Measurements from ENCODE around the gene ESYT1. TPM values are rescaled to one million over a fixed set of nuclear protein-coding genes. Genes with fewer than 3 reads are reported as not detected.
A peak's percentile ranks its signal among the peaks of the same experiment; 100 is the strongest.

Gene ESYT1
- total and polyA plus RNA-seq, 2 donors: 85.1 to 116 TPM

- peaks cover 8% of the 10 kb centered on the region for H3K36me3 ChIP-seq (ENCODE audit: insufficient read depth)
- H3K4me3 ChIP-seq (ENCODE audit: low read depth, low read length): no peak overlapping the region
- no peak overlapping the region for H3K27ac ChIP-seq (ENCODE audit: low read depth)
- WGBS: 49% methylated on average over 2 of the region's 2 CpGs
- H3K4me1 ChIP-seq (ENCODE audit: insufficient read depth): no peaks in the 10 kb centered on the region
- DNase-seq (ENCODE audit: extremely low spot score): no peak
Measured at GRCh38 chr12:56186957-56187356, 58.9 kb downstream of the ESYT1 start.

- Histone ChIP-seq H3K4me1 (ENCODE audit: insufficient read depth) (no peaks in the 10 kb centered on the region), H3K4me3 (ENCODE audit: low read depth, low read length) (peak overlapping the region; percentile 87), H3K36me3 (ENCODE audit: insufficient read depth) (peaks cover 3% of the 10 kb centered on the region), H3K27ac (ENCODE audit: low read depth) (no peak overlapping the region)
- 9% methylated on average over 10 of the region's 10 CpGs for WGBS
- DNase-seq (ENCODE audit: extremely low spot score): no peak
Measured at GRCh38 chr12:56188131-56188777, 60.2 kb downstream of the ESYT1 start.

GRCh38 chr12:56188778-56189098 lies 60.7 kb downstream of the ESYT1 start:
- no peaks in the 10 kb centered on the region for H3K4me1 ChIP-seq (ENCODE audit: insufficient read depth)
- H3K36me3 ChIP-seq (ENCODE audit: insufficient read depth): no peaks in the 10 kb centered on the region
- under 1% methylated on average over 17 of the region's 17 CpGs for WGBS
- peak overlapping the region; percentile 87 for H3K4me3 ChIP-seq (ENCODE audit: low read depth, low read length)
- no peak for DNase-seq (ENCODE audit: extremely low spot score)
- peak overlapping the region; percentile 62 for H3K27ac ChIP-seq (ENCODE audit: low read depth)

DNA sequence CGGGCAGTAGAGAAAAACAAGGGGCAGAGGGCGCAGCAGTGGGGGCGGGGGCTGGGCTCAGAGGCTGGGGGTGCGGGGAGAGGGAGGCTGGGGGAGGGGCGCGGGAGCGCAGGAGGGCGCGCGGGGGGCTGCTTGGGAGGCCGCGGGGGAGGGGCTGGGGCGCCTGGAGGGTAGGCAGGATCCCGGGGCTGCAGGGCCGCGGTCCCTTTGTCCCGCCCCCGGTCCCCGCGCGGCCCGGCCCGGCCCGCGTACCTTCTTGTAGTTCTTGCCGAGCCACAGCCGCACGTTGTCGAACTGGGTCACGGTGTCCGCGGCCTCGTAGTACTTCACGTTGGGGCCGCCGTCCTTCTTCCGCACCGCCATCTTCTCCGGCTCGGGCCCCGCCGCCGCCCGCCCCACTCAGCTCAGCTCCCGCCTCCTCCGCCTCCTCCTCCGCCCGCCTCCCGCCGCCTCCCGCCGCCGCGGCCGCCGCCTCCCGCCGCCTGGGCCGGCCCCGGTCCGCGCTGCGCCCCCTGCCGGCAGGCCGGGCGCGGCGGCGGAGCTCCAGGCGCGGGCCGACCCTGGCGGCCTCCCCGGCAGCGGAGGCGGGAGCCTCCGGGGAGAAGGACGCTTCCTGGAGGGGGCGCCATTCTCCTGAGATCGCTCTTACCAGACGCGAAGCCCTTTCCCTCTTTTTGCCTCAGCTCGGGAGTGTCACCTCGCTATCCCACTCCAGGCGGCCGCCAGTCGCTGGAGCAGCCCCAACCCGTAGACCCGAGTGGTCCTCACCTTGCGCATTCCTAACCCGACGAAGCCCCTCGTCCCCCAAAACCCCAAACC lies 61.2 kb downstream of the ESYT1 start, which contains the start of gene SMARCC2:
SMARCC2 (minus strand) TSS at position 385 of the 819 bp plus-strand sequence; CDS start at position 363, 22 bp downstream.
- 2% methylated on average over 90 of the region's 93 CpGs for WGBS
- peak; percentile 28 for DNase-seq (ENCODE audit: extremely low spot score)
- Histone ChIP-seq H3K27ac (ENCODE audit: low read depth) (peak within 1 kb of the TSS; percentile 88), H3K36me3 (ENCODE audit: insufficient read depth) (no peaks in the 10 kb centered on the region), H3K4me3 (ENCODE audit: low read depth, low read length) (peak within 1 kb of the TSS; percentile 87), H3K4me1 (ENCODE audit: insufficient read depth) (no peaks in the 10 kb centered on the region)

- Histone ChIP-seq H3K27ac (ENCODE audit: low read depth) (peak overlapping the region; percentile 76), H3K36me3 (ENCODE audit: insufficient read depth) (no peaks in the 10 kb centered on the region), H3K4me3 (ENCODE audit: low read depth, low read length) (peak overlapping the region; percentile 87), H3K4me1 (ENCODE audit: insufficient read depth) (no peaks in the 10 kb centered on the region)
- WGBS: 1% methylated on average over 42 of the region's 42 CpGs
- DNase-seq (ENCODE audit: extremely low spot score): peak; percentile 81
Measured at GRCh38 chr12:56189918-56190694, 62.0 kb downstream of the ESYT1 start.

DNA sequence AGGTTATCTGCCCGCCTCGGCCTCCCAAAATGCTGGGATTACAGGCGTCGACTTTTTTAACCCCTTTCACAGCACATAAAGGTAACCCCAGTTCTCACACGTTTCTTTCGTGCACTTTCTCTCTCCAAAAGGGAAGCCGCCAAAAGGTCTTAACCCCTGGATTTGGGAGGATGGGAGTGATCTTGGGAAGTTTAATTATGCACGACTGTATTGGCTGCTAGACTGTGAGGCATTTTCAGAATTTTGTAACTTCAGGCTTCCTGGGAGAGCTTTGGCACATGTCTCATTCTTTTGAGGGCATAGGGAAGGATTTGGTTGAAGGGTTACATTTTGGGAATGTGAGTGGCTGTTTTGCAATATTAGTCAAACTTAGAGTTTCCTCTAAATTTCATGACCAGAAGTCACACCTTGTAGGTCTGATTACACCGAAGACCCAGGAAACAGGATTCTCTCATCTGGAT lies 62.7 kb downstream of the ESYT1 start:
- no peak overlapping the region for H3K27ac ChIP-seq (ENCODE audit: low read depth)
- 24% methylated on average over 9 of the region's 9 CpGs for WGBS
- no peaks in the 10 kb centered on the region for H3K4me1 ChIP-seq (ENCODE audit: insufficient read depth)
- no peak for DNase-seq (ENCODE audit: extremely low spot score)
- no peak overlapping the region for H3K4me3 ChIP-seq (ENCODE audit: low read depth, low read length)
- H3K36me3 ChIP-seq (ENCODE audit: insufficient read depth): no peaks in the 10 kb centered on the region

- no peak overlapping the region for H3K27ac ChIP-seq (ENCODE audit: low read depth)
- no peak overlapping the region for H3K4me3 ChIP-seq (ENCODE audit: low read depth, low read length)
- DNase-seq (ENCODE audit: extremely low spot score): no peak
- no peaks in the 10 kb centered on the region for H3K36me3 ChIP-seq (ENCODE audit: insufficient read depth)
- no peaks in the 10 kb centered on the region for H3K4me1 ChIP-seq (ENCODE audit: insufficient read depth)
Measured at GRCh38 chr12:56192582-56192981, 64.5 kb downstream of the ESYT1 start.

GRCh38 chr12:56193025-56193578 lies 65.0 kb downstream of the ESYT1 start:
- Histone ChIP-seq H3K4me3 (ENCODE audit: low read depth, low read length) (no peak overlapping the region), H3K36me3 (ENCODE audit: insufficient read depth) (no peaks in the 10 kb centered on the region), H3K4me1 (ENCODE audit: insufficient read depth) (no peaks in the 10 kb centered on the region), H3K27ac (ENCODE audit: low read depth) (no peak overlapping the region)
- 47% methylated on average over 1 of the region's 1 CpG for WGBS
- peak; percentile 71 for DNase-seq (ENCODE audit: extremely low spot score)

Other genes with a start within 250 kb of the ESYT1 start
- gene PYM1, start 200.4 kb upstream of the ESYT1 start, total RNA-seq: 20.1 TPM
- gene PYM1, start 200.4 kb upstream of the ESYT1 start, polyA plus RNA-seq: 31.1 TPM
- 33.6 TPM for gene DGKA, start 197.1 kb upstream of the ESYT1 start, total RNA-seq
- 31.7 TPM for gene DGKA, start 197.1 kb upstream of the ESYT1 start, polyA plus RNA-seq
- gene PMEL, start 162.2 kb upstream of the ESYT1 start, total RNA-seq: 1.5 TPM
- 0.89 TPM for gene PMEL, start 162.2 kb upstream of the ESYT1 start, polyA plus RNA-seq
- gene CDK2, start 161.4 kb upstream of the ESYT1 start, total RNA-seq: 32.3 TPM
- gene CDK2, start 161.4 kb upstream of the ESYT1 start, polyA plus RNA-seq: 33.6 TPM
- gene RAB5B, start 154.2 kb upstream of the ESYT1 start, total RNA-seq: 57.5 TPM
- 114 TPM for gene RAB5B, start 154.2 kb upstream of the ESYT1 start, polyA plus RNA-seq
- gene SUOX, start 131.0 kb upstream of the ESYT1 start, total RNA-seq: 14.4 TPM
- 31.3 TPM for gene SUOX, start 131.0 kb upstream of the ESYT1 start, polyA plus RNA-seq
- gene IKZF4, start 107.2 kb upstream of the ESYT1 start, total RNA-seq: 4.8 TPM
- 8.0 TPM for gene IKZF4, start 107.2 kb upstream of the ESYT1 start, polyA plus RNA-seq
- 96.2 TPM for gene RPS26, start 86.3 kb upstream of the ESYT1 start, total RNA-seq
- gene RPS26, start 86.3 kb upstream of the ESYT1 start, polyA plus RNA-seq: 774 TPM
- gene ERBB3, start 48.1 kb upstream of the ESYT1 start, total RNA-seq: 34.4 TPM
- 11.4 TPM for gene ERBB3, start 48.1 kb upstream of the ESYT1 start, polyA plus RNA-seq
- gene PA2G4, start 23.7 kb upstream of the ESYT1 start, total RNA-seq: 64.6 TPM
- gene PA2G4, start 23.7 kb upstream of the ESYT1 start, polyA plus RNA-seq: 121 TPM
- 2,071 TPM for gene RPL41, start 11.6 kb upstream of the ESYT1 start, total RNA-seq
- 5,547 TPM for gene RPL41, start 11.6 kb upstream of the ESYT1 start, polyA plus RNA-seq
- 4.6 TPM for gene ZC3H10, start 10.0 kb upstream of the ESYT1 start, total RNA-seq
- 4.9 TPM for gene ZC3H10, start 10.0 kb upstream of the ESYT1 start, polyA plus RNA-seq
- 65.3 TPM for gene MYL6B, start 24.3 kb downstream of the ESYT1 start, total RNA-seq
- gene MYL6B, start 24.3 kb downstream of the ESYT1 start, polyA plus RNA-seq: 32.4 TPM
- gene MYL6, start 30.1 kb downstream of the ESYT1 start, total RNA-seq: 2,133 TPM
- 7,162 TPM for gene MYL6, start 30.1 kb downstream of the ESYT1 start, polyA plus RNA-seq
- 51.1 TPM for gene SMARCC2, start 61.2 kb downstream of the ESYT1 start, total RNA-seq
- gene SMARCC2, start 61.2 kb downstream of the ESYT1 start, polyA plus RNA-seq: 68.8 TPM
- gene RNF41, start 93.7 kb downstream of the ESYT1 start, total RNA-seq: 42.9 TPM
- 37.8 TPM for gene RNF41, start 93.7 kb downstream of the ESYT1 start, polyA plus RNA-seq
- gene NABP2, start 96.1 kb downstream of the ESYT1 start, total RNA-seq: 15.7 TPM
- gene NABP2, start 96.1 kb downstream of the ESYT1 start, polyA plus RNA-seq: 31.0 TPM
- gene SLC39A5, start 101.8 kb downstream of the ESYT1 start, total RNA-seq: not detected
- 0.30 TPM for gene SLC39A5, start 101.8 kb downstream of the ESYT1 start, polyA plus RNA-seq
- gene ANKRD52, start 130.1 kb downstream of the ESYT1 start, total RNA-seq: 10.2 TPM
- 14.4 TPM for gene ANKRD52, start 130.1 kb downstream of the ESYT1 start, polyA plus RNA-seq
- gene COQ10A, start 138.7 kb downstream of the ESYT1 start, total RNA-seq: 6.9 TPM
- gene COQ10A, start 138.7 kb downstream of the ESYT1 start, polyA plus RNA-seq: 13.8 TPM
- 64.3 TPM for gene CS, start 172.1 kb downstream of the ESYT1 start, total RNA-seq
- gene CS, start 172.1 kb downstream of the ESYT1 start, polyA plus RNA-seq: 101 TPM
- gene CNPY2, start 187.7 kb downstream of the ESYT1 start, total RNA-seq: 53.8 TPM
- 75.6 TPM for gene CNPY2, start 187.7 kb downstream of the ESYT1 start, polyA plus RNA-seq
- gene PAN2, start 205.7 kb downstream of the ESYT1 start, total RNA-seq: 64.7 TPM
- 31.1 TPM for gene PAN2, start 205.7 kb downstream of the ESYT1 start, polyA plus RNA-seq
- not detected for gene IL23A, start 210.6 kb downstream of the ESYT1 start, total RNA-seq
- 0.89 TPM for gene IL23A, start 210.6 kb downstream of the ESYT1 start, polyA plus RNA-seq
- 156 TPM for gene STAT2, start 231.8 kb downstream of the ESYT1 start, total RNA-seq
- gene STAT2, start 231.8 kb downstream of the ESYT1 start, polyA plus RNA-seq: 66.3 TPM
- gene APOF, start 234.6 kb downstream of the ESYT1 start, total RNA-seq: not detected
- gene APOF, start 234.6 kb downstream of the ESYT1 start, polyA plus RNA-seq: 0.13 TPM

Measured in urinary bladder (tissue), 4 donors.